K562 (cell line): ENCODE measurements around the gene UCN. TPM values are rescaled to one million over a fixed set of nuclear protein-coding genes. Genes with fewer than 3 reads are reported as not detected.
"Not testable (repeated sequence)": the region's sequence is repeated elsewhere in the genome, so short reads cannot be mapped to it uniquely, and the experiment has no call there.

Source experiments
- ATAC-seq: fragments of 200-7000 bp; cut with Tn5 transposase; 3 replicates; pipeline ENCODE4 v1.9.1; 2020; ENCODE audit warnings: moderate library complexity
- BruUV-seq: library from RNA; stranded (reverse); fragments of 400-500 nt; replicated peaks from 2 replicates; lab custom pipeline; 2021; lab: Mats Ljungman, UMichigan
- CTCF ChIA-PET: fragments of 300-600 bp; formaldehyde crosslinking; extraction: SDS; loops from one replicate; lab custom pipeline; 2021; ENCODE audit warnings: low intra/inter-chr PET ratio; lab: Yijun Ruan, JAX
- POLR2A ChIA-PET: fragments of 300-600, 350-650 bp; sonication (Branson Sonifier 250); formaldehyde crosslinking; extraction: SDS; loops from one replicate; lab custom pipeline; 2021; ENCODE audit warnings: antibody characterized with exemption, inconsistent platforms; lab: Yijun Ruan, JAX
- DNase-seq, 4 experiments: peaks; one replicate each; pipeline versions ENCODE4 v3.0.0 to v3.0.0-alpha.2; 2011 to 2018; ENCODE audit warnings: low spot score in 3 of 4, mixed read lengths in 3 of 4; ENCODE audit errors: extremely low read depth in 1 of 4
- FAIRE-seq: peaks from 2 replicates; lab custom pipeline; 2011; peaks lifted over from hg19 to GRCh38; lab: Jason Lieb, UNC
- H2AFZ ChIP-seq: 2 replicates; pipeline ENCODE4 v1.6.0; 2011; ENCODE audit warnings: low read depth, low read length, control low read depth, inconsistent platforms
- H3K27ac ChIP-seq: fragments of 200-600 bp; 3 replicates; pipeline ENCODE4 v1.8.0; 2011; ENCODE audit warnings: low read depth, mild to moderate bottlenecking, control low read depth, inconsistent platforms, low read length, moderate library complexity, mixed read lengths; ENCODE audit errors: extremely low read depth
- H3K27me3 ChIP-seq, 2 experiments: fragments of 300-600 bp in 1 of 2; 2 replicates in 1 of 2; 3 replicates in 1 of 2; pipeline versions ENCODE4 v1.6.0 to v1.8.0; 2011; ENCODE audit warnings: inconsistent platforms in 2 of 2, low read length in 2 of 2, mild to moderate bottlenecking in 1 of 2, mixed read lengths in 1 of 2, moderate library complexity in 1 of 2; ENCODE audit not compliant: control insufficient read depth in 2 of 2, insufficient read depth in 2 of 2
- H3K36me3 ChIP-seq: fragments of 300-600 bp; 3 replicates; pipeline ENCODE4 v1.8.0; 2011; ENCODE audit warnings: mild to moderate bottlenecking, low read length, inconsistent platforms; ENCODE audit not compliant: control insufficient read depth, insufficient read depth
- H3K4me1 ChIP-seq, 2 experiments: fragments of 200-600 bp in 1 of 2; replicated peaks in 1 of 2; 2 replicates in 1 of 2; 3 replicates in 1 of 2; pipeline versions ENCODE4 v1.5.1 to v1.8.0; 2011; ENCODE audit warnings: inconsistent platforms in 2 of 2, low read length in 2 of 2, mild to moderate bottlenecking in 1 of 2, mixed read lengths in 1 of 2, moderate library complexity in 1 of 2; ENCODE audit not compliant: control insufficient read depth in 2 of 2, insufficient read depth in 2 of 2
- H3K4me2 ChIP-seq: 2 replicates; pipeline ENCODE4 v1.6.1; 2011; ENCODE audit warnings: low read length, control low read depth, inconsistent platforms, mixed read lengths; ENCODE audit not compliant: insufficient read depth
- H3K4me3 ChIP-seq: fragments of 200-600 bp; sonication (generic), shearing (Covaris generic); 2 replicates; pipeline ENCODE4 v1.5.1; 2016; ENCODE audit warnings: control low read depth, inconsistent platforms
- H3K79me2 ChIP-seq: fragments of 200-600 bp; 3 replicates; pipeline ENCODE4 v1.8.0; 2011; ENCODE audit warnings: low read length, inconsistent platforms; ENCODE audit not compliant: control insufficient read depth, insufficient read depth
- H3K9ac ChIP-seq, 2 experiments: 2 replicates each; pipeline versions ENCODE4 v1.6.0 to v1.6.1; 2011; ENCODE audit warnings: low read depth in 2 of 2, low read length in 2 of 2, control low read depth in 1 of 2, inconsistent platforms in 1 of 2, mild to moderate bottlenecking in 1 of 2, mixed read lengths in 1 of 2; ENCODE audit not compliant: insufficient read depth in 1 of 2
- H3K9me1 ChIP-seq: one replicate; pipeline ENCODE4 v1.6.0; 2011; ENCODE audit warnings: inconsistent platforms, mild to moderate bottlenecking, low read length, moderate library complexity; ENCODE audit not compliant: control insufficient read depth, insufficient read depth
- H3K9me3 ChIP-seq: replicated peaks from 2 replicates; pipeline ENCODE4 v1.5.1; 2011; ENCODE audit warnings: low read depth, low read length, inconsistent platforms; ENCODE audit not compliant: control insufficient read depth, insufficient read depth
- H4K20me1 ChIP-seq: replicated peaks from 2 replicates; pipeline ENCODE4 v1.6.1; 2011; ENCODE audit warnings: low read length, inconsistent platforms, mixed read lengths; ENCODE audit not compliant: control insufficient read depth, insufficient read depth
- DACH1 ChIP-seq: fragments of 450-650 bp; IDR thresholded peaks from 2 replicates; pipeline ENCODE4 v1.6.1; 2018; ENCODE audit not compliant: partially characterized antibody
- NBN ChIP-seq: fragments of 450-650 bp; IDR thresholded peaks from 2 replicates; pipeline ENCODE4 v1.6.1; 2016; ENCODE audit warnings: low read depth, mild to moderate bottlenecking
- RCOR1 ChIP-seq, 2 experiments: IDR thresholded peaks; 2 replicates each; pipeline ENCODE4 v1.6.1; 2012; ENCODE audit warnings: low read depth in 2 of 2, low read length in 2 of 2, borderline replicate concordance in 1 of 2, improper control_type of control experiment in 1 of 2
- WGBS: fragments of 100-300 bp; shearing (Covaris generic); methylation state at CpG from one replicate; pipeline ENCODE4 v1.1.6; 2016; ENCODE audit warnings: low coverage, mixed read lengths; ENCODE audit not compliant: insufficient coverage; ENCODE audit errors: missing lambda C conversion rate; 5-methylcytosine and 5-hydroxymethylcytosine counted together
- in situ Hi-C: fragments of 300-500 bp; cut with MboI; formaldehyde crosslinking; loops from 4 replicates; pipeline ENCODE4 v1.15.0; 2018; ENCODE audit warnings: inconsistent platforms, mixed read lengths
- intact Hi-C: fragments of 100-400 bp; cut with micrococcal nuclease; formaldehyde crosslinking; loops from 2 replicates; pipeline ENCODE4 v1.14.2; 2022
- polyA plus RNA-seq, 8 experiments: library from polyadenylated mRNA; depleted of rRNA in 4 of 8; stranded (reverse) in 5 of 8; unstranded in 3 of 8; fragments of >200 nt; fragmentation: Nextera tagmentation in 2 of 8; fragmentation: Illumina TruSeq in 1 of 8; extraction: Ambion mirVana in 2 of 8; extraction: Trizol in 1 of 8; gene quantifications; 2 replicates each; pipeline versions ENCODE4 v1.2.1 to v1.2.3, GENCODE V29; 2011 to 2014; ENCODE audit warnings: inconsistent platforms in 1 of 8, missing spikeins in 1 of 8
- total RNA-seq, 7 experiments: library from RNA; depleted of rRNA in 6 of 7; stranded (reverse); fragments of >200 nt in 6 of 7; fragmentation: Illumina TruSeq in 2 of 7; extraction: Trizol in 2 of 7; gene quantifications; 2 replicates each; pipeline versions ENCODE4 v1.2.1 to v1.2.3, GENCODE V29; 2011 to 2021; ENCODE audit warnings: low replicate concordance in 1 of 7
- TF ChIP-seq, protein P1 (sequence below), 2 experiments: fragments of 450-650 bp in 1 of 2; sonication (generic) in 1 of 2; formaldehyde crosslinking in 1 of 2; IDR thresholded peaks in 1 of 2; conservative IDR thresholded peaks in 1 of 2; 2 replicates each; pipeline versions ENCODE4 v1.6.1 to v1.8.1; 2016 to 2023; ENCODE audit warnings: mild to moderate bottlenecking in 2 of 2, moderate library complexity in 2 of 2, inconsistent platforms in 1 of 2, missing genetic modification reagents in 1 of 2

Gene UCN
- total and polyA plus RNA-seq, 9 of the 15 experiments (the other 6 are each of a cell fraction or from before 2014, with no cell fraction given), result 0.10 to 2.7 (median 0.43) TPM

DNA sequence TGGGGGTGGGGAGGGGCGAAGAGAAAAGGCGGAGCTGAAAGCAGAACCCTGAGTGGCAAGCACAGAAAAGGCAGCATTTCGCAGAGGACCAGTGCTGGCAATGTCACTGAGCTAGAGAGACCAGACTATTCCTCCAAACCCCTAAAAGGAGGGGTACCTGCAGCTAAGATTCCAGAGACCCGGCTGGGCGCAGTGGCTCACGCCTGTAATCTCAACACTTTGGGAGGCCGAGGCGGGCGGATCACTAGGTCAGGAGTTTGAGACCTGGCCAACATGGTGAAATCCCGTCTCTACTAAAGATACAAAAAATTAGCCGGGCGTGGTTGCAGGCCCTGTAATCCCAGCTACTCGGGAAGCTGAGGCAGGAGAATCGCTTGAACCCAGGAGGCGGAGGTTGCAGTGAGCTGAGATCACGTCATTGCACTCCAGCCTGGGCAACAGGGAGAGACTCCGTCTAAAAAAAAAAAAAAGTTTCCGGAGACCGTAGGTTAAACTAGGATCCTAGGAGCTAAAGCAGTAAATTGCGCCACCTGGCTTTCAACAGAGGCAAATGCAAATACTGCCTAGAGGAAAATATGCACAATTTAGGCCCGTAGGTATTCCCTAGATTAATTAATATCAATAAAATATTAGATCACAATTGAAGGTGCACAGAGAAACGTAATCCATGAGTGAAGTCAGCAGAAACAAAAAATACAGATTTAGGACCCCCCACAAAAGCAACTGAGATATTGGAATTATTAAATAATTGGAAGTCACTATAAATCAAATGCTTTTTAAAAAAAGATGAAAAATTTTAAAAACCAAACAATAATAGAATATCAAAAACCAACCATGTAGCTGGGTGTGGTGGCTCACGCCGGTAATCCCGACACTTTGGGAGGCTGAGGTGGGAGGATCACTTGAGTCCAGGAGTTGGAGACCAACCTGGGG lies 4.9 kb downstream of the UCN start (continued):
- TF ChIP-seq, protein P1, sequence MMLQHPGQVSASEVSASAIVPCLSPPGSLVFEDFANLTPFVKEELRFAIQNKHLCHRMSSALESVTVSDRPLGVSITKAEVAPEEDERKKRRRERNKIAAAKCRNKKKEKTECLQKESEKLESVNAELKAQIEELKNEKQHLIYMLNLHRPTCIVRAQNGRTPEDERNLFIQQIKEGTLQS (IDR thresholded peaks at IDR 0.05), result peak; percentile 58; the same call in 1 of the 2 replicates
- TF ChIP-seq, protein P1 (CRISPR knock-in tag; conservative IDR thresholded peaks at IDR 0.05), result no peak
- TF ChIP-seq RCOR1 (IDR thresholded peaks at IDR 0.05; ENCODE audit: borderline replicate concordance in 1 of 2, low read depth in 2 of 2, low read length in 2 of 2), result peak in 1 of 2 experiments; percentile 37; a peak in 1 of 4 replicates
- TF ChIP-seq NBN, result peak; percentile 58; the same call in 1 of the 2 replicates

DNA sequence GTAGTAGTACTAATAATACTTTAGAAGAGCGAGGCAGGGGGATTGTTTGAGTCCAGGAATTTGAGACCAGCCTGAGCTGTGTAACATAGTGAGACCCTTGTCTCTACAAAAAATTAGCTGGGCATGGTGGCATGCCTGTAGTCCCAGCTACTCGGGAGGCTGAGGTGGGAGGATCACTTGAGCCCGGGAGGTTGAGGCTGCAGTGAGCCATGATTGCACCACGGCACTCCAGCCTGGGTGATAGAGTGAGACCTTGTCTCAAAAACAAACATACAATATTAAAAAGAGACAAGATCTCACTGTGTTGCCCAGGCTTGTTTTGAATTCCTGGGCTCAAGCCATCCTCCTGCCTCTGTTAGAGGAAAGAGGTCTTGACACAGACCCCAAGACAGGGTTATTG lies 7.6 kb downstream of the UCN start:
- FAIRE-seq, H3K4me3 ChIP-seq, BruUV-seq, H3K4me1 ChIP-seq, H3K27ac ChIP-seq, H3K4me2 ChIP-seq, H3K9me3 ChIP-seq, H2AFZ ChIP-seq, H3K27me3 ChIP-seq, H3K9me1 ChIP-seq, ATAC-seq, H3K79me2 ChIP-seq, H4K20me1 ChIP-seq, DNase-seq, H3K36me3 ChIP-seq, CTCF ChIA-PET, in situ Hi-C loops, H3K9ac ChIP-seq: not testable (repeated sequence)
- POLR2A ChIA-PET, result interaction anchor here (1.1 kb wide), 1 partner anchor 22 kb away, joined by 3 read pairs; the partner anchor contains the start of gene MPV17
- intact Hi-C loops, result loop anchor here (5.0 kb wide), 3 partner anchors 72 to 382 kb away; partner anchors contain the start of genes EIF2B4 and SNX17
- peak; percentile 86 for TF ChIP-seq DACH1
- WGBS, result 38% methylated on average over 4 of the region's 4 CpGs
